Measurements from ENCODE around the gene DGKD.
"Not testable (repeated sequence)": the region's sequence is repeated elsewhere in the genome, so short reads cannot be mapped to it uniquely, and the experiment has no call there.

Gene DGKD

GRCh38 chr2:233362742-233363141 lies 8.4 kb downstream of the DGKD start:
- FAIRE-seq: no peak

- no peak for FAIRE-seq
Observed at GRCh38 chr2:233363744-233364235, 9.5 kb downstream of the DGKD start.

GRCh38 chr2:233365861-233366520 lies 11.7 kb downstream of the DGKD start:
- FAIRE-seq: no peak

GRCh38 chr2:233367586-233367985 lies 13.3 kb downstream of the DGKD start:
- FAIRE-seq: no peak

GRCh38 chr2:233368756-233369155 lies 14.5 kb downstream of the DGKD start:
- FAIRE-seq: no peak

GRCh38 chr2:233369462-233369861 lies 15.2 kb downstream of the DGKD start:
- no peak for FAIRE-seq

- FAIRE-seq: no peak
Observed at GRCh38 chr2:233369897-233370685, 15.8 kb downstream of the DGKD start.

- FAIRE-seq: no peak
Observed at GRCh38 chr2:233371641-233372040, 17.3 kb downstream of the DGKD start.

- no peak for FAIRE-seq
Observed at GRCh38 chr2:233372855-233373254, 18.6 kb downstream of the DGKD start.

- FAIRE-seq: no peak
Observed at GRCh38 chr2:233373316-233373715, 19.0 kb downstream of the DGKD start.

GRCh38 chr2:233374776-233375175 lies 20.5 kb downstream of the DGKD start:
- not testable (repeated sequence) for FAIRE-seq

GRCh38 chr2:233375490-233376314 lies 21.4 kb downstream of the DGKD start:
- no peak for FAIRE-seq

GRCh38 chr2:233379034-233379433 lies 24.7 kb downstream of the DGKD start:
- no peak for FAIRE-seq

GRCh38 chr2:233379441-233379840 lies 25.1 kb downstream of the DGKD start:
- FAIRE-seq: no peak

- no peak for FAIRE-seq
Observed at GRCh38 chr2:233380132-233380895, 26.0 kb downstream of the DGKD start.

- FAIRE-seq: no peak
Observed at GRCh38 chr2:233380995-233381637, 26.8 kb downstream of the DGKD start.

- no peak for FAIRE-seq
Observed at GRCh38 chr2:233381638-233381995, 27.3 kb downstream of the DGKD start.

GRCh38 chr2:233384015-233384414 lies 29.7 kb downstream of the DGKD start:
- no peak for FAIRE-seq

GRCh38 chr2:233384811-233385488 lies 30.7 kb downstream of the DGKD start:
- FAIRE-seq: no peak

- no peak for FAIRE-seq
Observed at GRCh38 chr2:233385489-233386044, 31.3 kb downstream of the DGKD start.
